ENCODE measurements around the gene LSP1. TPM values are rescaled to one million over a fixed set of nuclear protein-coding genes. Genes with fewer than 3 reads are reported as not detected.

Gene LSP1
- total and polyA plus RNA-seq, 2 of the 13 experiments (the other 11 are each of a cell fraction or from before 2014, with no cell fraction given) = 0.59 to 1.00 TPM

DNA sequence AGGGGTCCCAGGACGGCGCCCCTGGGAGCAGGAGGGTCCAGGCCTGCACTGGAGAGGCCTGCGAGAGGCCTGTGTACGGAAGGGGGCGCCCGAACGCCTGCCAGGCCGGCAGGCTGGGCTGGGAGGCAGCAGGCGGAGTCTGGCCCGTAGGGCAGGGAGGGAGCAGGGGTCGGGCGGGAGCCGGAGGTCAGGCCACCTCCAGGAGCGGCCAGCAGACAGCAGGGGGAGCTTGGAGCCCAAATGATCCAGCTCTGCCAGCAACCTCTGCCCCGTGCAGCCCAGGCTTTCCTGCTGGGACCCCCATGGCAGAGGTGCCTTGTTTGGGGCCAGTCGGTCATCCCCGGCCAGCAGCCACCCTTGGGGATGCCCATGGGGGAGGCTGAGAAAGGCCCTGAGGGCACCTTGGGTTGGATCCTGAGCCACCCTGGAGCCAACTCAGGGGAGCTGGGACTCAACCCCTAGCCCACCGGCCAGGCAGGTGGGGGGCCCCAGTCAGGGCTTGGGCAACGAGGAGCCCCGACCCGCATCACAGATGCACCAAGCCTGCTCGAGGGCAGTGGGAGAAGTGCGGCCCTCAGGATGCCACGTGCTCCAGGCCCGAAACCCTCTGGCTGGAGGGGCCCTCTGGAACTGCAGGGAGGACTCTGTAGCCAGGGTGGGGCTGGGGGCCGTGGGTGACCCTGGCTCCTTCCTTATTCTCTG is 27.7 kb upstream of the LSP1 start (continued):
- TF ChIP-seq ZNF414 (CRISPR knock-in tag; IDR thresholded peaks at IDR 0.05) (no peak), RFXAP (CRISPR knock-in tag; IDR thresholded peaks at IDR 0.05; ENCODE audit: borderline replicate concordance) (0 out of 2 replicates have a peak, but pooled peaks have one; percentile 63), ATF6 (CRISPR knock-in tag; conservative IDR thresholded peaks at IDR 0.05) (no peak), NPAS2 (CRISPR knock-in tag; IDR thresholded peaks at IDR 0.05; ENCODE audit: borderline replicate concordance) (no peak), ZFP36 (IDR thresholded peaks at IDR 0.05; ENCODE audit: borderline replicate concordance, low read depth, low read length, partially characterized antibody) (no peak), KDM5B (CRISPR knock-in tag; IDR thresholded peaks at IDR 0.05; ENCODE audit: borderline replicate concordance) (peak; percentile 68), YEATS2 (CRISPR knock-in tag; IDR thresholded peaks at IDR 0.05; ENCODE audit: borderline replicate concordance) (peak; percentile 58; the same call in 1 of the 2 replicates), SSRP1 (CRISPR knock-in tag; IDR thresholded peaks at IDR 0.05) (no peak), HOXA7 (CRISPR knock-in tag; IDR thresholded peaks at IDR 0.05) (no peak), ZNF367 (CRISPR knock-in tag; IDR thresholded peaks at IDR 0.05; ENCODE audit: borderline replicate concordance) (0 out of 2 replicates have a peak, but pooled peaks have one; percentile 59), POLR2AphosphoS2 (IDR thresholded peaks at IDR 0.05; ENCODE audit: low read depth, low read length) (no peak), RXRA (CRISPR knock-in tag; IDR thresholded peaks at IDR 0.05) (peak; percentile 78), ZNF569 (CRISPR knock-in tag; IDR thresholded peaks at IDR 0.05; ENCODE audit: borderline replicate concordance) (no peak)
- TF ChIP-seq, protein P1, sequence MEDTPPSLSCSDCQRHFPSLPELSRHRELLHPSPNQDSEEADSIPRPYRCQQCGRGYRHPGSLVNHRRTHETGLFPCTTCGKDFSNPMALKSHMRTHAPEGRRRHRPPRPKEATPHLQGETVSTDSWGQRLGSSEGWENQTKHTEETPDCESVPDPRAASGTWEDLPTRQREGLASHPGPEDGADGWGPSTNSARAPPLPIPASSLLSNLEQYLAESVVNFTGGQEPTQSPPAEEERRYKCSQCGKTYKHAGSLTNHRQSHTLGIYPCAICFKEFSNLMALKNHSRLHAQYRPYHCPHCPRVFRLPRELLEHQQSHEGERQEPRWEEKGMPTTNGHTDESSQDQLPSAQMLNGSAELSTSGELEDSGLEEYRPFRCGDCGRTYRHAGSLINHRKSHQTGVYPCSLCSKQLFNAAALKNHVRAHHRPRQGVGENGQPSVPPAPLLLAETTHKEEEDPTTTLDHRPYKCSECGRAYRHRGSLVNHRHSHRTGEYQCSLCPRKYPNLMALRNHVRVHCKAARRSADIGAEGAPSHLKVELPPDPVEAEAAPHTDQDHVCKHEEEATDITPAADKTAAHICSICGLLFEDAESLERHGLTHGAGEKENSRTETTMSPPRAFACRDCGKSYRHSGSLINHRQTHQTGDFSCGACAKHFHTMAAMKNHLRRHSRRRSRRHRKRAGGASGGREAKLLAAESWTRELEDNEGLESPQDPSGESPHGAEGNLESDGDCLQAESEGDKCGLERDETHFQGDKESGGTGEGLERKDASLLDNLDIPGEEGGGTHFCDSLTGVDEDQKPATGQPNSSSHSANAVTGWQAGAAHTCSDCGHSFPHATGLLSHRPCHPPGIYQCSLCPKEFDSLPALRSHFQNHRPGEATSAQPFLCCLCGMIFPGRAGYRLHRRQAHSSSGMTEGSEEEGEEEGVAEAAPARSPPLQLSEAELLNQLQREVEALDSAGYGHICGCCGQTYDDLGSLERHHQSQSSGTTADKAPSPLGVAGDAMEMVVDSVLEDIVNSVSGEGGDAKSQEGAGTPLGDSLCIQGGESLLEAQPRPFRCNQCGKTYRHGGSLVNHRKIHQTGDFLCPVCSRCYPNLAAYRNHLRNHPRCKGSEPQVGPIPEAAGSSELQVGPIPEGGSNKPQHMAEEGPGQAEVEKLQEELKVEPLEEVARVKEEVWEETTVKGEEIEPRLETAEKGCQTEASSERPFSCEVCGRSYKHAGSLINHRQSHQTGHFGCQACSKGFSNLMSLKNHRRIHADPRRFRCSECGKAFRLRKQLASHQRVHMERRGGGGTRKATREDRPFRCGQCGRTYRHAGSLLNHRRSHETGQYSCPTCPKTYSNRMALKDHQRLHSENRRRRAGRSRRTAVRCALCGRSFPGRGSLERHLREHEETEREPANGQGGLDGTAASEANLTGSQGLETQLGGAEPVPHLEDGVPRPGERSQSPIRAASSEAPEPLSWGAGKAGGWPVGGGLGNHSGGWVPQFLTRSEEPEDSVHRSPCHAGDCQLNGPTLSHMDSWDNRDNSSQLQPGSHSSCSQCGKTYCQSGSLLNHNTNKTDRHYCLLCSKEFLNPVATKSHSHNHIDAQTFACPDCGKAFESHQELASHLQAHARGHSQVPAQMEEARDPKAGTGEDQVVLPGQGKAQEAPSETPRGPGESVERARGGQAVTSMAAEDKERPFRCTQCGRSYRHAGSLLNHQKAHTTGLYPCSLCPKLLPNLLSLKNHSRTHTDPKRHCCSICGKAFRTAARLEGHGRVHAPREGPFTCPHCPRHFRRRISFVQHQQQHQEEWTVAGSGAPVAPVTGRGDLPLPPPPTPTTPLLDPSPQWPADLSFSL (CRISPR knock-in tag; IDR thresholded peaks at IDR 0.05) = no peak
- TF ChIP-seq, protein P2, sequence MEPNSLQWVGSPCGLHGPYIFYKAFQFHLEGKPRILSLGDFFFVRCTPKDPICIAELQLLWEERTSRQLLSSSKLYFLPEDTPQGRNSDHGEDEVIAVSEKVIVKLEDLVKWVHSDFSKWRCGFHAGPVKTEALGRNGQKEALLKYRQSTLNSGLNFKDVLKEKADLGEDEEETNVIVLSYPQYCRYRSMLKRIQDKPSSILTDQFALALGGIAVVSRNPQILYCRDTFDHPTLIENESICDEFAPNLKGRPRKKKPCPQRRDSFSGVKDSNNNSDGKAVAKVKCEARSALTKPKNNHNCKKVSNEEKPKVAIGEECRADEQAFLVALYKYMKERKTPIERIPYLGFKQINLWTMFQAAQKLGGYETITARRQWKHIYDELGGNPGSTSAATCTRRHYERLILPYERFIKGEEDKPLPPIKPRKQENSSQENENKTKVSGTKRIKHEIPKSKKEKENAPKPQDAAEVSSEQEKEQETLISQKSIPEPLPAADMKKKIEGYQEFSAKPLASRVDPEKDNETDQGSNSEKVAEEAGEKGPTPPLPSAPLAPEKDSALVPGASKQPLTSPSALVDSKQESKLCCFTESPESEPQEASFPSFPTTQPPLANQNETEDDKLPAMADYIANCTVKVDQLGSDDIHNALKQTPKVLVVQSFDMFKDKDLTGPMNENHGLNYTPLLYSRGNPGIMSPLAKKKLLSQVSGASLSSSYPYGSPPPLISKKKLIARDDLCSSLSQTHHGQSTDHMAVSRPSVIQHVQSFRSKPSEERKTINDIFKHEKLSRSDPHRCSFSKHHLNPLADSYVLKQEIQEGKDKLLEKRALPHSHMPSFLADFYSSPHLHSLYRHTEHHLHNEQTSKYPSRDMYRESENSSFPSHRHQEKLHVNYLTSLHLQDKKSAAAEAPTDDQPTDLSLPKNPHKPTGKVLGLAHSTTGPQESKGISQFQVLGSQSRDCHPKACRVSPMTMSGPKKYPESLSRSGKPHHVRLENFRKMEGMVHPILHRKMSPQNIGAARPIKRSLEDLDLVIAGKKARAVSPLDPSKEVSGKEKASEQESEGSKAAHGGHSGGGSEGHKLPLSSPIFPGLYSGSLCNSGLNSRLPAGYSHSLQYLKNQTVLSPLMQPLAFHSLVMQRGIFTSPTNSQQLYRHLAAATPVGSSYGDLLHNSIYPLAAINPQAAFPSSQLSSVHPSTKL (CRISPR knock-in tag; IDR thresholded peaks at IDR 0.05) = peak; percentile 45; the same call in 1 of the 2 replicates

Measured in HepG2 (cell line).